K562 (cell line): Measurements from ENCODE around the gene GPR142. TPM values are rescaled to one million over a fixed set of nuclear protein-coding genes. Genes with fewer than 3 reads are reported as not detected.

Experiments
- EGR1 ChIP-seq: fragments of 450-650 bp; conservative IDR thresholded peaks from 2 replicates; pipeline ENCODE4 v1.6.1; 2017; ENCODE audit warnings: mild to moderate bottlenecking
- GATAD2B ChIP-seq: fragments of 450-650 bp; IDR thresholded peaks from 2 replicates; pipeline ENCODE4 v1.6.1; 2017; ENCODE audit warnings: mild to moderate bottlenecking, borderline replicate concordance
- HOXB6 ChIP-seq: fragments of 250-450 bp; sonication (Bioruptor Pico); IDR thresholded peaks from 2 replicates; pipeline ENCODE4 v1.5.1; 2022; ENCODE audit warnings: mild to moderate bottlenecking, borderline replicate concordance
- NFE2L1 ChIP-seq: fragments of 450-650 bp; IDR thresholded peaks from 2 replicates; pipeline ENCODE4 v1.6.1; 2016; ENCODE audit warnings: missing genetic modification characterization, low read depth, mild to moderate bottlenecking, missing compliant biosample characterization, moderate library complexity, borderline replicate concordance
- PHB2 ChIP-seq: fragments of 450-650 bp; IDR thresholded peaks from 2 replicates; pipeline ENCODE4 v1.6.1; 2017; ENCODE audit warnings: low read depth
- PRMT5 ChIP-seq: sonication (generic); formaldehyde crosslinking; IDR thresholded peaks from 2 replicates; pipeline ENCODE4 v1.5.0; 2020; ENCODE audit warnings: missing genetic modification reagents
- RBM34 ChIP-seq: fragments of 200-400 bp; formaldehyde crosslinking; IDR thresholded peaks from 2 replicates; pipeline ENCODE4 v1.6.1; 2018; ENCODE audit warnings: low read length, borderline replicate concordance; ENCODE audit not compliant: insufficient read depth
- SMC3 ChIP-seq: conservative IDR thresholded peaks from 2 replicates; pipeline ENCODE4 v1.6.1; 2011; ENCODE audit warnings: low read depth, low read length, improper control_type of control experiment; ENCODE audit not compliant: insufficient read depth
- STAG1 ChIP-seq: sonication (generic); formaldehyde crosslinking; IDR thresholded peaks from 2 replicates; pipeline ENCODE4 v1.5.0; 2020; ENCODE audit warnings: missing genetic modification reagents, borderline replicate concordance
- U2AF2 ChIP-seq: fragments of 200-400 bp; formaldehyde crosslinking; optimal IDR thresholded peaks from 2 replicates; pipeline ENCODE3; 2017; ENCODE audit warnings: low read depth, mild to moderate bottlenecking, low read length
- XRCC5 ChIP-seq: fragments of 200-400 bp; formaldehyde crosslinking; IDR thresholded peaks from 2 replicates; pipeline ENCODE4 v1.6.1; 2017; ENCODE audit warnings: low read depth, mild to moderate bottlenecking, low read length
- ZKSCAN3 ChIP-seq: fragments of 250-450 bp; sonication (Bioruptor Pico); IDR thresholded peaks from 2 replicates; pipeline ENCODE4 v1.4.0; 2020
- ZNF146 ChIP-seq: IDR thresholded peaks from one replicate; pipeline ENCODE4 v1.6.1; 2018; ENCODE audit warnings: missing compliant biosample characterization; ENCODE audit not compliant: unreplicated experiment
- ZNF224 ChIP-seq: sonication (generic); formaldehyde crosslinking; IDR thresholded peaks from 2 replicates; pipeline ENCODE4 v1.8.0; 2022; ENCODE audit warnings: mild to moderate bottlenecking, missing genetic modification reagents
- ZNF324 ChIP-seq: fragments of 250-450 bp; sonication (Bioruptor Pico); IDR thresholded peaks from 2 replicates; pipeline ENCODE4 v1.4.0; 2020; ENCODE audit warnings: mild to moderate bottlenecking
- ZNF583 ChIP-seq: fragments of 250-450 bp; sonication (Bioruptor Pico); IDR thresholded peaks from 2 replicates; pipeline ENCODE4 v1.4.0; 2020
- polyA plus RNA-seq, 8 experiments: library from polyadenylated mRNA; depleted of rRNA in 4 of 8; stranded (reverse) in 5 of 8; unstranded in 3 of 8; fragments of >200 nt; fragmentation: Nextera tagmentation in 2 of 8; fragmentation: Illumina TruSeq in 1 of 8; extraction: Ambion mirVana in 2 of 8; extraction: Trizol in 1 of 8; gene quantifications; 2 replicates each; pipeline versions ENCODE4 v1.2.1 to v1.2.3, GENCODE V29; 2011 to 2014; ENCODE audit warnings: inconsistent platforms in 1 of 8, missing spikeins in 1 of 8
- total RNA-seq, 7 experiments: library from RNA; depleted of rRNA in 6 of 7; stranded (reverse); fragments of >200 nt in 6 of 7; fragmentation: Illumina TruSeq in 2 of 7; extraction: Trizol in 2 of 7; gene quantifications; 2 replicates each; pipeline versions ENCODE4 v1.2.1 to v1.2.3, GENCODE V29; 2011 to 2021; ENCODE audit warnings: low replicate concordance in 1 of 7
- TF ChIP-seq, protein P1 (sequence below): IDR thresholded peaks from 2 replicates; pipeline ENCODE4 v1.6.1; 2011; ENCODE audit warnings: borderline replicate concordance, low read depth, mild to moderate bottlenecking, moderate library complexity, low read length; ENCODE audit not compliant: insufficient read depth, poor library complexity, severe bottlenecking
- TF ChIP-seq, protein P2 (sequence below): fragments of 250-450 bp; sonication (Bioruptor Pico); IDR thresholded peaks from 2 replicates; pipeline ENCODE4 v1.5.0; 2021
- TF ChIP-seq, protein P3 (sequence below): fragments of 450-650 bp; IDR thresholded peaks from 2 replicates; pipeline ENCODE4 v1.6.1; 2016; ENCODE audit warnings: mild to moderate bottlenecking
- TF ChIP-seq, protein P4 (sequence below): fragments of 250-450 bp; sonication (Bioruptor Pico); IDR thresholded peaks from 2 replicates; pipeline ENCODE4 v1.4.0; 2020; ENCODE audit warnings: borderline replicate concordance
- TF ChIP-seq, protein P5 (sequence below): IDR thresholded peaks from 2 replicates; pipeline ENCODE4 v1.6.1; 2014; ENCODE audit warnings: antibody characterized with exemption

The GPR142 gene
- total and polyA plus RNA-seq, 9 of the 15 experiments (the other 6 are each of a cell fraction or from before 2014, with no cell fraction given): not detected

DNA sequence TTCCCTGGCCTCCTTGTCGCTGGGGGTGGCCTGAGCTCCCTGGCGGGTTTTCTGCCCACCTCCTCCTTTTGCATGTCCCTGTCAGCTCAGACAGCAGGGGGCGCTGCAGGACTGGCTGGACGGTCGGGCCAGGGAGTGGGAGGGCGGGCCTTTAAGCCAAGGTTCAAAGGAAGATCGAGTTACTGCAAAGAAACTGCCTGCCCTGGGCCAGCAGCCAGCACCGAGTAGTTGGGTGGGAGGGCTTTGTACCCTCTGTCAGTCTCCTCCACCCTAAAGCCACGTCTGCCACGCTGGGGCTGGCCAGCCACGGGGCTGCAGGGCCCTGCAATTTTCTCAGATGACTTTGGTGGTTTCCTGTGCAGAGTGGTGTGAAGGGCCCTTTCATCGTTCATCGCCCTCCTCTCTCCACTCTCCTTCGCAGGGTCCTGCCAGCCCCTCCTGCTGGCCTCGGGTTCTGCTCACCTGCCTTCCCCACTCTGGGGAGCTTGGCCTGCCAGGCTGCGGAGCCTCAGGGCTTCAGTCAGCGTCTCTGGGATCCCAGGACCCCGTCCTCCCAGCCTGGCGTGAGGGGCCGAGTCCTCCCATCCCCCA is 12.3 kb downstream of the GPR142 start (continued):
- TF ChIP-seq, protein P1, sequence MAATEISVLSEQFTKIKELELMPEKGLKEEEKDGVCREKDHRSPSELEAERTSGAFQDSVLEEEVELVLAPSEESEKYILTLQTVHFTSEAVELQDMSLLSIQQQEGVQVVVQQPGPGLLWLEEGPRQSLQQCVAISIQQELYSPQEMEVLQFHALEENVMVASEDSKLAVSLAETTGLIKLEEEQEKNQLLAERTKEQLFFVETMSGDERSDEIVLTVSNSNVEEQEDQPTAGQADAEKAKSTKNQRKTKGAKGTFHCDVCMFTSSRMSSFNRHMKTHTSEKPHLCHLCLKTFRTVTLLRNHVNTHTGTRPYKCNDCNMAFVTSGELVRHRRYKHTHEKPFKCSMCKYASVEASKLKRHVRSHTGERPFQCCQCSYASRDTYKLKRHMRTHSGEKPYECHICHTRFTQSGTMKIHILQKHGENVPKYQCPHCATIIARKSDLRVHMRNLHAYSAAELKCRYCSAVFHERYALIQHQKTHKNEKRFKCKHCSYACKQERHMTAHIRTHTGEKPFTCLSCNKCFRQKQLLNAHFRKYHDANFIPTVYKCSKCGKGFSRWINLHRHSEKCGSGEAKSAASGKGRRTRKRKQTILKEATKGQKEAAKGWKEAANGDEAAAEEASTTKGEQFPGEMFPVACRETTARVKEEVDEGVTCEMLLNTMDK: no peak
- TF ChIP-seq XRCC5 (no peak; the same call in 1 of the 2 replicates), STAG1 (CRISPR knock-in tag) (peak; percentile 98), PRMT5 (no peak), GATAD2B (no peak), ZNF224 (no peak), U2AF2 (no peak), ZKSCAN3 (CRISPR knock-in tag) (no peak), PHB2 (no peak), SMC3 (peak; percentile 99), ZNF583 (CRISPR knock-in tag) (no peak), HOXB6 (CRISPR knock-in tag) (no peak), NFE2L1 (tag) (no peak), ZNF324 (CRISPR knock-in tag) (no peak), EGR1 (0 out of 2 replicates have a peak, but pooled peaks have one; percentile 28), RBM34 (no peak), ZNF146 (CRISPR knock-in tag) (no peak)
- TF ChIP-seq, protein P2, sequence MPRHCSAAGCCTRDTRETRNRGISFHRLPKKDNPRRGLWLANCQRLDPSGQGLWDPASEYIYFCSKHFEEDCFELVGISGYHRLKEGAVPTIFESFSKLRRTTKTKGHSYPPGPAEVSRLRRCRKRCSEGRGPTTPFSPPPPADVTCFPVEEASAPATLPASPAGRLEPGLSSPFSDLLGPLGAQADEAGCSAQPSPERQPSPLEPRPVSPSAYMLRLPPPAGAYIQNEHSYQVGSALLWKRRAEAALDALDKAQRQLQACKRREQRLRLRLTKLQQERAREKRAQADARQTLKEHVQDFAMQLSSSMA (CRISPR knock-in tag): no peak
- TF ChIP-seq, protein P3, sequence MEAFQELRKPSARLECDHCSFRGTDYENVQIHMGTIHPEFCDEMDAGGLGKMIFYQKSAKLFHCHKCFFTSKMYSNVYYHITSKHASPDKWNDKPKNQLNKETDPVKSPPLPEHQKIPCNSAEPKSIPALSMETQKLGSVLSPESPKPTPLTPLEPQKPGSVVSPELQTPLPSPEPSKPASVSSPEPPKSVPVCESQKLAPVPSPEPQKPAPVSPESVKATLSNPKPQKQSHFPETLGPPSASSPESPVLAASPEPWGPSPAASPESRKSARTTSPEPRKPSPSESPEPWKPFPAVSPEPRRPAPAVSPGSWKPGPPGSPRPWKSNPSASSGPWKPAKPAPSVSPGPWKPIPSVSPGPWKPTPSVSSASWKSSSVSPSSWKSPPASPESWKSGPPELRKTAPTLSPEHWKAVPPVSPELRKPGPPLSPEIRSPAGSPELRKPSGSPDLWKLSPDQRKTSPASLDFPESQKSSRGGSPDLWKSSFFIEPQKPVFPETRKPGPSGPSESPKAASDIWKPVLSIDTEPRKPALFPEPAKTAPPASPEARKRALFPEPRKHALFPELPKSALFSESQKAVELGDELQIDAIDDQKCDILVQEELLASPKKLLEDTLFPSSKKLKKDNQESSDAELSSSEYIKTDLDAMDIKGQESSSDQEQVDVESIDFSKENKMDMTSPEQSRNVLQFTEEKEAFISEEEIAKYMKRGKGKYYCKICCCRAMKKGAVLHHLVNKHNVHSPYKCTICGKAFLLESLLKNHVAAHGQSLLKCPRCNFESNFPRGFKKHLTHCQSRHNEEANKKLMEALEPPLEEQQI: no peak
- TF ChIP-seq, protein P4, sequence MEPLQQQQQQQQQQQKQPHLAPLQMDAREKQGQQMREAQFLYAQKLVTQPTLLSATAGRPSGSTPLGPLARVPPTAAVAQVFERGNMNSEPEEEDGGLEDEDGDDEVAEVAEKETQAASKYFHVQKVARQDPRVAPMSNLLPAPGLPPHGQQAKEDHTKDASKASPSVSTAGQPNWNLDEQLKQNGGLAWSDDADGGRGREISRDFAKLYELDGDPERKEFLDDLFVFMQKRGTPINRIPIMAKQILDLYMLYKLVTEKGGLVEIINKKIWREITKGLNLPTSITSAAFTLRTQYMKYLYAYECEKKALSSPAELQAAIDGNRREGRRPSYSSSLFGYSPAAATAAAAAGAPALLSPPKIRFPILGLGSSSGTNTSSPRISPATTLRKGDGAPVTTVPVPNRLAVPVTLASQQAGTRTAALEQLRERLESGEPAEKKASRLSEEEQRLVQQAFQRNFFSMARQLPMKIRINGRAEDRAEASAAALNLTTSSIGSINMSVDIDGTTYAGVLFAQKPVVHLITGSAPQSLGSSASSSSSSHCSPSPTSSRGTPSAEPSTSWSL (CRISPR knock-in tag): no peak
- TF ChIP-seq, protein P5, sequence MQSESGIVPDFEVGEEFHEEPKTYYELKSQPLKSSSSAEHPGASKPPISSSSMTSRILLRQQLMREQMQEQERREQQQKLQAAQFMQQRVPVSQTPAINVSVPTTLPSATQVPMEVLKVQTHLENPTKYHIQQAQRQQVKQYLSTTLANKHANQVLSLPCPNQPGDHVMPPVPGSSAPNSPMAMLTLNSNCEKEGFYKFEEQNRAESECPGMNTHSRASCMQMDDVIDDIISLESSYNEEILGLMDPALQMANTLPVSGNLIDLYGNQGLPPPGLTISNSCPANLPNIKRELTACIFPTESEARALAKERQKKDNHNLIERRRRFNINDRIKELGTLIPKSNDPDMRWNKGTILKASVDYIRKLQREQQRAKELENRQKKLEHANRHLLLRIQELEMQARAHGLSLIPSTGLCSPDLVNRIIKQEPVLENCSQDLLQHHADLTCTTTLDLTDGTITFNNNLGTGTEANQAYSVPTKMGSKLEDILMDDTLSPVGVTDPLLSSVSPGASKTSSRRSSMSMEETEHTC: no peak
